Endodermal cell (in vitro differentiated cells): Measurements from ENCODE around the gene USP47. TPM values are rescaled to one million over a fixed set of nuclear protein-coding genes. Genes with fewer than 3 reads are reported as not detected.

Experiments
- DNase-seq: peaks from one replicate; pipeline ENCODE4 v3.0.0-alpha.2; 2017
- H3K27ac ChIP-seq: 2 replicates; pipeline ENCODE4 v1.5.1; 2013; ENCODE audit warnings: mild to moderate bottlenecking, low read depth, low read length, moderate library complexity
- H3K27me3 ChIP-seq: 2 replicates; pipeline ENCODE4 v1.6.1; 2013; ENCODE audit warnings: mild to moderate bottlenecking, low read length, moderate library complexity; ENCODE audit not compliant: insufficient read depth, control insufficient read depth, poor library complexity, severe bottlenecking
- H3K36me3 ChIP-seq: 2 replicates; pipeline ENCODE4 v1.7.0; 2013; ENCODE audit warnings: mild to moderate bottlenecking, low read length, moderate library complexity; ENCODE audit not compliant: control insufficient read depth, insufficient read depth
- H3K4me1 ChIP-seq: one replicate; pipeline ENCODE4 v1.7.0; 2013; ENCODE audit warnings: low read length; ENCODE audit not compliant: control insufficient read depth, insufficient read depth
- H3K4me3 ChIP-seq: 2 replicates; pipeline ENCODE4 v1.5.1; 2013; ENCODE audit warnings: mild to moderate bottlenecking, low read length, moderate library complexity
- H3K9ac ChIP-seq: 2 replicates; pipeline ENCODE4 v1.6.1; 2013; ENCODE audit warnings: mild to moderate bottlenecking, low read length, moderate library complexity; ENCODE audit not compliant: poor library complexity, severe bottlenecking; ENCODE audit errors: extremely low read depth
- H3K9me3 ChIP-seq: 2 replicates; pipeline ENCODE4 v1.6.1; 2013; ENCODE audit warnings: mild to moderate bottlenecking, low read length, moderate library complexity; ENCODE audit not compliant: control insufficient read depth
- H3K27ac Mint-ChIP-seq: 2 replicates; pipeline ENCODE4 v1.8.0; 2020; ENCODE audit warnings: mixed read lengths
- H3K27me3 Mint-ChIP-seq: 2 replicates; pipeline ENCODE4 v1.8.0; 2021; ENCODE audit warnings: mild to moderate bottlenecking, mixed read lengths; ENCODE audit not compliant: insufficient read depth
- H3K36me3 Mint-ChIP-seq: 2 replicates; pipeline ENCODE4 v1.8.0; 2020; ENCODE audit warnings: low read depth, mixed read lengths
- H3K4me1 Mint-ChIP-seq: 2 replicates; pipeline ENCODE4 v1.8.0; 2020; ENCODE audit warnings: mixed read lengths
- H3K4me3 Mint-ChIP-seq: 2 replicates; pipeline ENCODE4 v1.8.0; 2020; ENCODE audit warnings: mild to moderate bottlenecking, moderate library complexity, mixed read lengths
- H3K9me3 Mint-ChIP-seq: 2 replicates; pipeline ENCODE4 v1.8.0; 2020; ENCODE audit warnings: mild to moderate bottlenecking, mixed read lengths
- CTCF ChIP-seq: fragments of 200-600 bp; sonication (generic); conservative IDR thresholded peaks from 2 replicates; pipeline ENCODE4 v1.5.0; 2021; ENCODE audit warnings: antibody characterized with exemption, mild to moderate bottlenecking
- WGBS, 2 experiments: methylation state at CpG; one replicate each; pipeline versions ENCODE4 v1.1.5 to v1.1.7; 2013; ENCODE audit warnings: missing lambda C conversion rate in 2 of 2, mixed read lengths in 1 of 2; ENCODE audit not compliant: insufficient coverage in 1 of 2, insufficient read length in 1 of 2; 5-methylcytosine and 5-hydroxymethylcytosine counted together
- total RNA-seq, 2 donors: library from RNA; stranded (reverse); fragmentation: NEBNext Ultra II Directional in 1 of 2; extraction: Animal tissue kit (Norgen Biotek cat#: 25700) in 1 of 2; gene quantifications; 2 replicates in 1 of 2; 3 replicates in 1 of 2; pipeline ENCODE4 v1.2.1, GENCODE V29; 2021

The USP47 gene
- total RNA-seq, 2 donors from 2014 or later: 26.3 to 26.9 TPM

DNA sequence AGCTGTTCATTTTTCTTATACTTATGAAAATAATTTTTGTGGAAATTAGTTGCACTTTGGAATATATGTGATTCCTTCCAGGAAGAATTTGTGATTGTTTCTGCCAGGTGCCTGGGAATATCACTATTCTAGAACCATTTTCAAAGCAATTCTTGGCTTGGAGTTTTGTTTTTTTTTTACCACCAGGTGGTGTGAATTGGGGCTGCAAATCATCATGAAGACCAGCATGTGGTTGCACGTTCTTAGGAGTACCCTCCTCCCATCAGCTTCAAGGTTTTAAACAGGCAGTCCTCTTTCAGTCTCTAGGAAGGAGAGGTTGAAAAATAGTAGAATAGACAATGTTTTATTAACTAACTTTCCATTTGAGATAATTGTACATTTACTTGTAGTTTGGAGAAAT is 25.9 kb downstream of the USP47 start:
- TF ChIP-seq CTCF: peak; percentile 58
- no peak overlapping the region for H3K4me3 Mint-ChIP-seq
- Histone ChIP-seq H3K27me3 (no peaks in the 10 kb centered on the region), H3K9ac (no peak overlapping the region), H3K4me1 (peaks cover 6% of the 10 kb centered on the region), H3K4me3 (no peak overlapping the region), H3K9me3 (peaks cover 23% of the 10 kb centered on the region), H3K27ac (no peak overlapping the region), H3K36me3 (no peaks in the 10 kb centered on the region)
- peaks cover 2% of the 10 kb centered on the region for H3K36me3 Mint-ChIP-seq
- H3K27me3 Mint-ChIP-seq: no peaks in the 10 kb centered on the region
- peaks cover 37% of the 10 kb centered on the region for H3K4me1 Mint-ChIP-seq
- 100% methylated on average over 1 of the region's 1 CpG; no CpG with 5 or more reads in 1 of the 2 experiments for WGBS, 2 experiments
- peaks cover 10% of the 10 kb centered on the region for H3K9me3 Mint-ChIP-seq
- H3K27ac Mint-ChIP-seq: no peak overlapping the region
- no peak for DNase-seq

GRCh38 chr11:11871991-11872401 is 30.2 kb downstream of the USP47 start:
- Histone ChIP-seq H3K36me3 (no peaks in the 10 kb centered on the region), H3K4me1 (peaks cover 6% of the 10 kb centered on the region), H3K9me3 (peaks cover 21% of the 10 kb centered on the region), H3K9ac (no peak overlapping the region), H3K27ac (no peak overlapping the region), H3K27me3 (no peaks in the 10 kb centered on the region), H3K4me3 (no peak overlapping the region)
- WGBS, 2 experiments: 71 to 100% methylated on average over 1 to 2 of the region's 2 CpGs
- H3K27me3 Mint-ChIP-seq: no peaks in the 10 kb centered on the region
- no peak for DNase-seq
- peaks cover 25% of the 10 kb centered on the region for H3K4me1 Mint-ChIP-seq
- TF ChIP-seq CTCF: no peak
- H3K4me3 Mint-ChIP-seq: no peak overlapping the region
- peaks cover 2% of the 10 kb centered on the region for H3K36me3 Mint-ChIP-seq
- peak overlapping the region; percentile 5 for H3K27ac Mint-ChIP-seq
- H3K9me3 Mint-ChIP-seq: peaks cover 2% of the 10 kb centered on the region

- peak; percentile 75 for DNase-seq
- peak; percentile 75 for TF ChIP-seq CTCF
These were observed 34.7 kb downstream of the USP47 start for GRCh38 chr11:11876458-11876857.

More at GRCh38 chr11:11876458-11876857, 34.7 kb downstream of the USP47 start:
- H3K4me1 Mint-ChIP-seq: peaks cover 12% of the 10 kb centered on the region
- no peak overlapping the region for H3K4me3 Mint-ChIP-seq
- Histone ChIP-seq H3K4me3 (no peak overlapping the region), H3K9ac (no peak overlapping the region), H3K27ac (no peak overlapping the region), H3K36me3 (no peaks in the 10 kb centered on the region), H3K4me1 (peaks cover 6% of the 10 kb centered on the region), H3K9me3 (no peaks in the 10 kb centered on the region), H3K27me3 (no peaks in the 10 kb centered on the region)
- no peaks in the 10 kb centered on the region for H3K9me3 Mint-ChIP-seq
- WGBS, 2 experiments: 72 to 95% methylated on average over 2 of the region's 2 CpGs
- H3K36me3 Mint-ChIP-seq: no peaks in the 10 kb centered on the region
- H3K27ac Mint-ChIP-seq: no peak overlapping the region
- no peaks in the 10 kb centered on the region for H3K27me3 Mint-ChIP-seq
